Dendritic cell treated with granulocyte-macrophage colony-stimulating factor and Interleukin-4, amounts not matched to agents 40 ng/mL and 50 ng/mL, for 4 days (primary cell): ENCODE measurements around the gene SF3B2.

Source experiments
- H3K27ac Mint-ChIP-seq: one replicate; pipeline ENCODE4 v1.8.0; 2022; ENCODE audit warnings: mild to moderate bottlenecking, mixed read lengths
- H3K27me3 Mint-ChIP-seq: one replicate; pipeline ENCODE4 v1.8.0; 2022; ENCODE audit warnings: mild to moderate bottlenecking, mixed read lengths
- H3K36me3 Mint-ChIP-seq: one replicate; pipeline ENCODE4 v1.8.0; 2022; ENCODE audit warnings: low read depth, mixed read lengths
- H3K4me1 Mint-ChIP-seq: one replicate; pipeline ENCODE4 v1.8.0; 2022; ENCODE audit warnings: low read depth, mixed read lengths
- H3K4me3 Mint-ChIP-seq: one replicate; pipeline ENCODE4 v1.8.0; 2022; ENCODE audit warnings: mild to moderate bottlenecking, moderate library complexity, mixed read lengths
- H3K9me3 Mint-ChIP-seq: one replicate; pipeline ENCODE4 v1.8.0; 2022; ENCODE audit warnings: mixed read lengths
- intact Hi-C: fragments of 100-400 bp; cut with micrococcal nuclease; formaldehyde crosslinking; loops from one replicate; pipeline ENCODE4 v1.15.0; 2022

The SF3B2 gene

GRCh38 chr11:66050581-66051231 lies 1.5 kb upstream of the SF3B2 start:
- Mint-ChIP-seq H3K27ac (peak overlapping the region; percentile 98), H3K36me3 (peaks cover 38% of the 10 kb centered on the region), H3K4me3 (no peak overlapping the region), H3K27me3 (peaks cover 29% of the 10 kb centered on the region), H3K4me1 (peaks cover 25% of the 10 kb centered on the region), H3K9me3 (no peaks in the 10 kb centered on the region)
- intact Hi-C loops = no loop called here

DNA sequence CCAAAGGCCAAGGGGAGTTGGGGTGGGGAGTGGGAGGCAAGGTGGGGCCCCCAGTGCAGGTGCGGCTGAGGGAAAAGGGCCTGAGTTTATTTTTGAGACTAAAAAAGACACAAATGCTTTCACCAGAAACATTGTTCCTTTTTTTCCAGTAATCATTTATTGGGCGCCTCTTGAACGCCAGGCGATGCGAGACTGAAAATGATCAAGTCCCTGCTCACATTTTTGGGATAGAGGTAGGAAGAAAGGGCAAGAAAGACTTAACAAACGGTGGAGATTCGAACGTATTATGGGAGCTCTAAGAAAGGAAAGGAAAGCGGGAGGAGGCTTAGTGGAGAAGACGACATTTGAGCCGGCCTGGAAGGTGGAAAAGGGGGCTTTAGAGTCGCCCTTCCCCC lies 796 bp upstream of the SF3B2 start:
- H3K4me3 Mint-ChIP-seq = peak overlapping the region; percentile 100
- no peaks in the 10 kb centered on the region for H3K9me3 Mint-ChIP-seq
- H3K27ac Mint-ChIP-seq = peak overlapping the region; percentile 98
- H3K27me3 Mint-ChIP-seq = peaks cover 24% of the 10 kb centered on the region
- intact Hi-C loops = no loop called here
- H3K4me1 Mint-ChIP-seq = peaks cover 25% of the 10 kb centered on the region
- H3K36me3 Mint-ChIP-seq = peaks cover 44% of the 10 kb centered on the region

- intact Hi-C loops = no loop called here
- Mint-ChIP-seq H3K27me3 (peaks cover 19% of the 10 kb centered on the region), H3K27ac (peak overlapping the region; percentile 98), H3K9me3 (no peaks in the 10 kb centered on the region), H3K4me1 (peaks cover 20% of the 10 kb centered on the region), H3K4me3 (peak overlapping the region; percentile 100), H3K36me3 (peaks cover 57% of the 10 kb centered on the region)
These were observed 459 bp downstream of the SF3B2 start for GRCh38 chr11:66052664-66052982.

DNA sequence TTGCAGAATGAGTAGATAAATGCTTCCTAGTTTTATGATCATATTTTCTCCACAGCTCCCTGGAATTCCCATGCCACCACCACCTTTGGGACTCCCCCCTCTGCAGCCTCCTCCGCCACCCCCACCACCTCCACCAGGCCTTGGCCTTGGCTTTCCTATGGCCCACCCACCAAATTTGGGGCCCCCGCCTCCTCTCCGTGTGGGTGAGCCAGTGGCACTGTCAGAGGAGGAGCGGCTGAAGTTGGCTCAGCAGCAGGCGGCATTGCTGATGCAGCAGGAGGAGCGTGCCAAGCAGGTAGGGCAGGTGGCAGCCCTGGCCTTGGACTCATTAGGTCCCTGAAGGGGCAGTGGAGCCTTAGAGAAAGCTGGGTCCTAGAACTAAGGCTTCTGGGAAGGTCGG lies 2.9 kb downstream of the SF3B2 start:
- Mint-ChIP-seq H3K9me3 (no peaks in the 10 kb centered on the region), H3K27me3 (no peaks in the 10 kb centered on the region), H3K27ac (no peak overlapping the region), H3K36me3 (peaks cover 81% of the 10 kb centered on the region), H3K4me1 (peaks cover 20% of the 10 kb centered on the region), H3K4me3 (no peak overlapping the region)
- intact Hi-C loops = no loop called here

DNA sequence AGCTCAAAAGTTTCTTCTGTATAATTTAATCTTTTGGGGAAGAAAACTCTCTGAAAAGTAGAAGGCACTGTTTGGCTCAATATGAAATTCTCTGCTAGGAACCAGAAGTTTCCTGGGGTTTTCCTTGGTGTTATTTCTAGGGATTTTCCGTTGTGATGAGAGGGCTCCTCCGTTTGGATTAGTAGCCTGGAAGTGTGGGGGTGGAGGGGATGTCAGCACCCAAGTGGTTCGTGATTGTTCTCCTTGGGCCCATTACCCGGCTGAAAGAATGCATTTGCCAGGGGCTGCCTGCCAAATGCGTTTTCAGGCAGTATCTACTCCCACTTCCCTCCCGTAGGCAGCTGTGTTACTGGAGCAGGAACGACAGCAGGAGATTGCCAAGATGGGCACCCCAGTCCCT lies 4.3 kb downstream of the SF3B2 start:
- H3K27me3 Mint-ChIP-seq = no peaks in the 10 kb centered on the region
- peaks cover 95% of the 10 kb centered on the region for H3K36me3 Mint-ChIP-seq
- peaks cover 11% of the 10 kb centered on the region for H3K4me1 Mint-ChIP-seq

DNA sequence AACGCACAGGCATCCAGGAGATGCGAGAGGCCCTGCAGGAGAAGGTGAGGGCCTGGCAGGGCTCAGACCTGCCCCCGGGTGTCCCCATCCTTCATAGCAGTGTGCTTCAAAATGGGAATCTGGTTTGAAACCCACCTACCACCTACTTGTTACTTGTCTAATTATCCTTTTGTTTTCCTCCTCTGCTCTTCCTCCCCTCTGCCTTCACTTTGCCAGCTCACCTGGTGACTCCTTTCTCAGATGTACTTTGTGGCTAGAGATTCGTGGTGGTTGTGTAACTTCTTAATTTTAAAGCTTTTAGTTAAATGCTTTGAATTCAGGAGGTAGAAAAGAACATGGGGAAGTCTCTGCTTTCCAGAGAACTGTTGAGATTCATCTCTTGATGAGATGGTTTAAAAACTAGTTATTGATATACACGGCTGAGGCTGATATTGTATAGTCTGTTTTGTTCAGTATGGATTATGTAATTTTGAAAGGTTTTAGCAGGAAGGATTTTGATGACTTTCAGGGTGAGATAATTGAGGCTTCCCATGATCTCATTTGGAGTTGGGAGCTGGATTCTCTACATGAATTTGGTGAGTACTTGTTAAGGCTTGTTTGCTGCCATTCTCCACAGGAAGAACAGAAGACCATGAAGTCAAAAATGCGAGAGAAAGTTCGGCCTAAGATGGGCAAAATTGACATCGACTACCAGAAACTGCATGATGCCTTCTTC lies 8.0 kb downstream of the SF3B2 start:
- no peak overlapping the region for H3K4me3 Mint-ChIP-seq
- peaks cover 17% of the 10 kb centered on the region for H3K4me1 Mint-ChIP-seq
- H3K9me3 Mint-ChIP-seq = no peaks in the 10 kb centered on the region
- H3K27ac Mint-ChIP-seq = no peak overlapping the region
- no peaks in the 10 kb centered on the region for H3K27me3 Mint-ChIP-seq
- H3K36me3 Mint-ChIP-seq = peaks cover 100% of the 10 kb centered on the region
- intact Hi-C loops = loop anchor here (10.0 kb wide), 1 partner anchor 55 kb away; the partner anchor contains the start of genes BANF1 and EIF1AD

More for the DNA sequence above, 4.3 kb downstream of the SF3B2 start:
- intact Hi-C loops = no loop called here
- H3K9me3 Mint-ChIP-seq = no peaks in the 10 kb centered on the region
- H3K27ac Mint-ChIP-seq = no peak overlapping the region
- H3K4me3 Mint-ChIP-seq = no peak overlapping the region

DNA sequence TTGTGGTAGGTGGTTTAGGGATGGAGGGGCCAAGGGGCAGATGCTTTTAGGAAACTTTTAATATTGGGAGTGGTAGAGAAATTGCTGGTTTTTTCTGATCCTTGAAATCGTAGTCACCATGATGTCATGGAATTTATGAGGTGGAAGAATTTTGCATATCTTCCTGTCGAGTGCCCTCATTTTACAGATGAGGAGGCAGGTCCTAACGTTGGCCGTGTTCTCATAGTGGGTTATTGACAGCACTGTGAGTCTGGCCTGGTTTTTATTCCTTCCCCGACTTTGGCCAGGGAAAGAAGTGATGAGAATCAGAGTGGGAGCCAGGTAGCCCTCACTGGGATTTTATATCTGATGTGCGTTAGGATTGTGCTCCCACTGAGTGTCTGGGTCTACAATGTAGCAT lies 9.1 kb downstream of the SF3B2 start:
- Mint-ChIP-seq H3K4me3 (no peak overlapping the region), H3K4me1 (peaks cover 21% of the 10 kb centered on the region), H3K27me3 (no peaks in the 10 kb centered on the region), H3K36me3 (peaks cover 100% of the 10 kb centered on the region), H3K9me3 (no peaks in the 10 kb centered on the region), H3K27ac (no peak overlapping the region)
- intact Hi-C loops = loop anchor here (10.0 kb wide), 1 partner anchor 56 kb away; the partner anchor contains the start of genes BANF1 and EIF1AD

DNA sequence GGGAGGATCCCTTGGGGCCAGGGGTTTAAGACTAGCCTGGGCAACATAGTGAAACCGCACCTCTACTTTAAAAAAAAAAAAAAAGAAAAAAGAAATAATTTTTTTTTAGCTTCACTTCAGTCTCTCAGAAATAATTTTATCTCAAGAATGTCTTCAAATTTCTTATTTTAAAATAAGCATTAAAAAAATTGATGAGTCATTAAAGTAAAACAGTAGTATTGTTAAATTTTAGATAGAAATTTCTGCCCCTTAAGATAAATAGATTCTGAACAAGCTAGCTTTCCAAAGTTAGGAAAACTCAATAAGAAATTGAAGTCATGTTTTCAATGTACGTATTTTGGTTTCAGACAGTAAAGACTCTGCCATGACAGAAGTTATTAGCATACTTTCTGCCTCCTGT lies 10.2 kb downstream of the SF3B2 start:
- Mint-ChIP-seq H3K9me3 (no peaks in the 10 kb centered on the region), H3K36me3 (peaks cover 100% of the 10 kb centered on the region), H3K27me3 (no peaks in the 10 kb centered on the region), H3K27ac (no peak overlapping the region), H3K4me3 (no peak overlapping the region), H3K4me1 (peaks cover 32% of the 10 kb centered on the region)
- intact Hi-C loops = loop anchor here (10.0 kb wide), 1 partner anchor 58 kb away; the partner anchor contains the start of genes BANF1 and EIF1AD

- Mint-ChIP-seq H3K9me3 (no peaks in the 10 kb centered on the region), H3K4me1 (peaks cover 47% of the 10 kb centered on the region), H3K36me3 (peaks cover 100% of the 10 kb centered on the region)
These were observed 11.7 kb downstream of the SF3B2 start for GRCh38 chr11:66063900-66064299.

DNA sequence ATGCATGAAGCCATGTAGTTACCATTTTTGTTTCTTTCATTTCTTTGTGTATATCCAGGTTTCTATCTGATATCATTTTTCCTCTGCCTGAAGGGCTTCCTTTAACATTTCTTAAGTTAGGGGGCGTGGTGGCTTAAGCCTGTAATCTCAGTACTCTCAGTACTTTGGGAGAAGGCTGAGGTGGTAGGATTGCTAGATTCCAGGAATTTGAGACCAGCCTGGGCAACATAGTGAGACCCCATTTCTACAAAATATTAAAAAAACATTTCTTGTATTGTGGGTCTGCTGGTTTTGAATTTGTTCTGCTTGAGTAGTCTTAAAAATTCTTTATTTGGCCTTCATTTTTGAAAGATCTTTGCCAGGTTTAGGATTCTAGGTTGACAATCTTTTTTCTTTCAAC lies 12.4 kb downstream of the SF3B2 start:
- H3K9me3 Mint-ChIP-seq = no peaks in the 10 kb centered on the region
- H3K4me3 Mint-ChIP-seq = no peak overlapping the region
- peaks cover 100% of the 10 kb centered on the region for H3K36me3 Mint-ChIP-seq
- no peak overlapping the region for H3K27ac Mint-ChIP-seq
- H3K4me1 Mint-ChIP-seq = peaks cover 54% of the 10 kb centered on the region
- no peaks in the 10 kb centered on the region for H3K27me3 Mint-ChIP-seq
- intact Hi-C loops = loop anchor here (10.0 kb wide), 1 partner anchor 60 kb away; the partner anchor contains the start of genes BANF1 and EIF1AD

More at GRCh38 chr11:66063900-66064299, 11.7 kb downstream of the SF3B2 start:
- Mint-ChIP-seq H3K27me3 (no peaks in the 10 kb centered on the region), H3K27ac (peak overlapping the region; percentile 29), H3K4me3 (no peak overlapping the region)
- intact Hi-C loops = loop anchor here (10.0 kb wide), 1 partner anchor 59 kb away; the partner anchor contains the start of genes BANF1 and EIF1AD

DNA sequence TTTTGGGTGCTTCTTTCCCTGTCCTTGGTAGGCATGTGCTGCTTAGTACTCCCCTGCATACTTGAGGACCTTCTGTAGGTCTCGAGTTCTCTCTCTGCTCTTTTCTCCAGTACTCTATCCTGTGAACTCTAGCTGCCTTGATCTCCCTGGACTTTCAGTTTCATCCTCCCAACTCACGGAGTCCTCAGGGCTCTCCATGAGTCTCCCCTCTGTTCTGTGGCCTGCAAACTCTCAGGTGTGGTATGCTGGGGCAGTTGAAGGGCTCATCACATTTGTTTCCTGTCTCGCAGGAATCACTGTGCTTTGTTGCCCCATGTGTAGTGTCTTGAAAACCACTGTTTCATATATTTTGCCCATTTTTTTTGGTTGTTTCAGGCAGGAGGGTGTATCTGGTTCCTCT lies 14.6 kb downstream of the SF3B2 start:
- H3K9me3 Mint-ChIP-seq = no peaks in the 10 kb centered on the region
- peaks cover 87% of the 10 kb centered on the region for H3K36me3 Mint-ChIP-seq
- H3K27me3 Mint-ChIP-seq = no peaks in the 10 kb centered on the region
- intact Hi-C loops = loop anchor here (10.0 kb wide), 1 partner anchor 62 kb away; the partner anchor contains the start of genes BANF1 and EIF1AD
- peaks cover 65% of the 10 kb centered on the region for H3K4me1 Mint-ChIP-seq
- peak overlapping the region; percentile 58 for H3K4me3 Mint-ChIP-seq
- H3K27ac Mint-ChIP-seq = peak overlapping the region; percentile 92

DNA sequence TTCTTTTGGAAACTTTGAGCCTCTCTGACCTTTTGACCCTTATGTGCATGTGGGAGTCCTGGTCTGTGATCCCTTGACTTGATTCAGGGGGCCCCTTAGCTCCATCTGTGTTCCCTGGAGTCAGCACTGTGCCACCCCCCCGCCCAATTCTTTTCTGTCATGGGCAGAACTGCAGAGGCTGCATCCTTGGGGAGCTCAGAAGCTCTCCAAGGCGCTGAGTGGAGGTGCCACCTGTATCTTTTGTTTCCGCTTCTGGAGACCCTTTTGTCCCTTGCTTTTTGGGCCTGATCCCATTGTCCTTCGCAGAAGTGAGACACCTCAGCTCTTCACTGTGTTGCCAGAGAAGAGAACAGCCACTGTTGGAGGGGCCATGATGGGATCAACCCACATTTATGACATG lies 15.5 kb downstream of the SF3B2 start:
- Mint-ChIP-seq H3K27me3 (no peaks in the 10 kb centered on the region), H3K9me3 (no peaks in the 10 kb centered on the region), H3K36me3 (peaks cover 84% of the 10 kb centered on the region), H3K27ac (peak overlapping the region; percentile 96), H3K4me1 (peaks cover 73% of the 10 kb centered on the region), H3K4me3 (no peak overlapping the region)
- intact Hi-C loops = loop anchor here (2.0 to 10.0 kb wide), 3 partner anchors 59 to 67 kb away; partner anchors contain the start of genes BANF1 and EIF1AD

DNA sequence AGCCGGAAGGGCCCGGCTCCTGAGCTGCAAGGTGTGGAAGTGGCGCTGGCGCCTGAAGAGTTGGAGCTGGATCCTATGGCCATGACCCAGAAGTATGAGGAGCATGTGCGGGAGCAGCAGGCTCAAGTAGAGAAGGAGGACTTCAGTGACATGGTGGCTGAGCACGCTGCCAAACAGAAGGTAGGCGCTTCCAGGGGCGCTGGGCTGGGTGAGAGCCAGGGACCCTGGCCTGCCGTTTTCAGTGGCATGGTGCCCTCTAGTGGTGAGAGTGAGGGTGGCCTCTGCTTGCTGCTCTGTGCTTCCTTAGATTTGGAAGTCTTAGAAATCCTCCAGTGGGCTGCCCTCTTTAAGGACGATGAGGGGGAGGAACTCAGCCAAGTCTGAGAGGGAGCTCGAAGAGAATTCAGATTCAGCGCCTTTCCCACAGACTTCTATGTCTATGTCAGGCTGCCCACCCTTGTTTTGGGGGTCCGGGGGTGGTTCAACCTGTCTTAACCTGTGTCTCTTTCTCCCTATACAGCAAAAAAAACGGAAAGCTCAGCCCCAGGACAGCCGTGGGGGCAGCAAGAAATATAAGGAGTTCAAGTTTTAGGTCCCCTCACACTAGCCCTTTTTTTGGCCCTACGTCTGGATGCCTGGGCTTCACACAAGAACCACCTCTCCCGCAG lies 16.1 kb downstream of the SF3B2 start:
- peak overlapping the region; percentile 76 for H3K4me3 Mint-ChIP-seq
- H3K27me3 Mint-ChIP-seq = no peaks in the 10 kb centered on the region
- H3K36me3 Mint-ChIP-seq = peaks cover 84% of the 10 kb centered on the region
- intact Hi-C loops = loop anchor here (2.0 to 10.0 kb wide), 3 partner anchors 59 to 67 kb away; partner anchors contain the start of genes BANF1 and EIF1AD
- peaks cover 72% of the 10 kb centered on the region for H3K4me1 Mint-ChIP-seq
- H3K27ac Mint-ChIP-seq = peak overlapping the region; percentile 96
- no peaks in the 10 kb centered on the region for H3K9me3 Mint-ChIP-seq
